HG03175 (cell line): ENCODE measurements around the gene CDYL.

Experiments used
- ATAC-seq: cut with Tn5 transposase; IDR thresholded peaks from one replicate; pipeline ENCODE4 v1.9.1; 2021; ENCODE audit warnings: mild to moderate bottlenecking, moderate library complexity; ENCODE audit not compliant: unreplicated experiment

CDYL gene

GRCh38 chr6:4776131-4776492, at the start of gene CDYL:
Gene CDYL (plus strand): TSS chr6:4776404. CDS start chr6:4776784, 380 bp downstream.
- peak; percentile 70 for ATAC-seq

DNA sequence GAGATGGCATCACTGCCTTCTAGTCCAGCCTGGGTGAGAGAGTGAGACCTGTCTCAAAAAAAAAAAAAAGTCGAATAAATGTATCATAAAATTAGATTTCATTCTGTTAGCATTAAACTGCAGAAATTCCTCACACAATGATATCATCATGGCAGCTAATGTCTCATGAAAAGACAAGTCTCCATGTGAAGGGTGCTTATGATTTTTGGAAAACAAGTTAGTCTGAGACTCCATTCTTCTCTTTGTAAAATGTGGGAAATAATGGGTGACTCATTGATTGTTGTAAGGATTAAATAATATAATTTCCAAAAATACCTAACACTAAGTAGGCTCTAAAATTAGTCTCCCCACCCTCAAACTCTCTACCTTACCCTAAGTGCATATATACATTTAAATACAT, 49.6 kb upstream of the CDYL start:
- ATAC-seq: no peak

GRCh38 chr6:4727217-4727616, 49.0 kb upstream of the CDYL start:
- no peak for ATAC-seq

DNA sequence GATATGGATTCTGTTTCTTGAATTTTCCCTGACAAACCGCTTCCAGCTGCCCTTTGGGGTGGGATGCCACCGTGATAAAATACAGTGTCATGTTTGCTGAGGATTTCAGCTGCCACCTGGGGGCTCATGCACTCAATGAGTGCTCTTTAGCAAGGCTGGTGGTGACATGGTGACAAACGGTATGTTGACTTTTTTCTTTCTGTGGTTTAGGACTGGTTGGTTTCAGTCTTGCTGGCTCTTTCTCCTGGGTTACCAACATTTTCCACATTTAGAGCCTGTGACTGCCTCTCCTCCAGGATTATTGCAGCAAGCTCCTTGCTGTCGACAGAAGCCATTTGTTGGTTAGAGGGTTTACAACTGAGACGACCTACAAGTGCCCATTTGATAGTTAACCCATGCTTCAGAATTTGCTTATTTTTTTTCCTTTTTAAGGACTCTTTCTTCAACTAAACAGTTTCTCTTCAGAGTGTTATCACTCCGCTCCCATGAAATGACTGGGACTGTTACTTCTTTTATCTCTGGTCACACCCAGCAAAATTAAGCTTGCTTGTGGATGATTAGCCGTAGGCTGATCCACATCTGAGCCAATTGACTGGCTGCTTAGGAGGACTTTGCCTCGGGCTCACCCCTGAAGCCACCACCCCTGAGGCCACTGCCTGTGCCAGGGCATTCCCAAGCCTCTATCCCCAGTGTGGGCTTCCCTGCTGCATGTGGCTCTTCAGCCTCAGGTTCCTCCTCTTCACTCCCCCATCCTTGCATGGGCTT, 48.4 kb upstream of the CDYL start:
- ATAC-seq: no peak

GRCh38 chr6:4728436-4728769, 47.8 kb upstream of the CDYL start:
- no peak for ATAC-seq

- ATAC-seq: no peak
These were observed 47.3 kb upstream of the CDYL start for GRCh38 chr6:4728926-4729325.

GRCh38 chr6:4731996-4732395, 44.2 kb upstream of the CDYL start:
- ATAC-seq: no peak

- ATAC-seq: no peak
These were observed 43.4 kb upstream of the CDYL start for GRCh38 chr6:4732691-4733315.

DNA sequence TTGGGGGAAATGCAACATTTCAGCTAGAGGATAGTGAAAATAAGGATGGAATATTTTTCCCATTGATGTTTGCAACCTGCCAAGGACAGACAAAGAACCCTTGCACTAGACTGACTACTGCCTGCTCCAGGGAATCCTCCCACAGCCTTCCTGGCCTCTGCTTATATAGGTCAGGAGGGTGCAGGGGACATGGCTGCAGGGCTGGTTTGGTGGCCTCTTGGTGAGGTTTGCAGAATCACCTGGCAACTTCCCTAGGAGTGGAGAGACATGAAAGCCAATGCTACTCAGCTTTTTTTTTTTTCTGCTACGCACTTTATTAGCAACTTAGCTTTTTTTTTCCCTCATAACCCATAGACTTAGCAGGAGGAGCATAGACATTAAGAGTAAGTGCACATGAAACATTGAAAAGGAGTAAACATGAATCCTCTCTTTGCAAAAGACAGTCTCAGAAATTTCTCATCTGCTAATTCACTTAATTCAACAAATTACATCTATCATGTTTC, 39.8 kb upstream of the CDYL start:
- no peak for ATAC-seq

DNA sequence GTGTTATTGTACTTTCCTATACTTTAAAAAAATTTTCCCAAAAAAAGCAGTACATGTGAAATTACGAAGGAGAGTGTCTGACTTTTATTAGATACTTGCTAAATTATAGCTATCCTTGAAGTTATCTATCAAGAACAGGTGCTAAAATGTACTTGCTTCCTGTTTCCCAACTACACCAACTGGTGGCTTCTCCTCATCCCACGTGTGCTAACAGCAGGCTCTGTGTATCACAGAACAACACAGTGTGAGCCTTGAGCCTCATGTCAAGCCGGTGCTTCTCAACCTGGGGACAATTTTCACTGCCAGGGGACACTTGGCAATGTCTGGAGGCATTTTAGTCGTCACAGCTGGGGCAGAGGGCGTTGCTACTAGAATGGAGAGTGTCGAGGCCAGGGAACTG, 36.2 kb upstream of the CDYL start:
- ATAC-seq: no peak

GRCh38 chr6:4743062-4743461, 33.1 kb upstream of the CDYL start:
- ATAC-seq: no peak

DNA sequence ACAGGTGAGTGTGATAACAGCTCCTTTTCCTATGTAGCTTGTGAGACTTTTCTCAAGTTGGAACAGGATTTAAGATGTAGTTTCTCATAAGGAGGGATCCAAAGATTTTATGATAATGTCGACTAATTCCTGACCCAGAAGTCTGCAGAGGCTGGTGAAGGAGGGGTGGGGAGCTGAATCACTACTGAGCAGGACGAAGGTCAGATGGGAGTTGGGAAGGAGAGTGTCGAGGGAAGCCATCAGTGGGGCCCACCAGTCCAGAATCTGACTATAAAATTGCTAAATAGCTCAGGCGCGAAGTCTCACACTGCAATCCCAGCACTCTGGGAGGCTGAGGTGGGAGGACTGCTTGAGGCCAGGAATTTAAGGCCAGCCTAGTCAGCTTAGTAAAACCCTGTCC, 32.3 kb upstream of the CDYL start:
- ATAC-seq: no peak

- no peak for ATAC-seq
These were observed 28.6 kb upstream of the CDYL start for GRCh38 chr6:4747588-4747987.

DNA sequence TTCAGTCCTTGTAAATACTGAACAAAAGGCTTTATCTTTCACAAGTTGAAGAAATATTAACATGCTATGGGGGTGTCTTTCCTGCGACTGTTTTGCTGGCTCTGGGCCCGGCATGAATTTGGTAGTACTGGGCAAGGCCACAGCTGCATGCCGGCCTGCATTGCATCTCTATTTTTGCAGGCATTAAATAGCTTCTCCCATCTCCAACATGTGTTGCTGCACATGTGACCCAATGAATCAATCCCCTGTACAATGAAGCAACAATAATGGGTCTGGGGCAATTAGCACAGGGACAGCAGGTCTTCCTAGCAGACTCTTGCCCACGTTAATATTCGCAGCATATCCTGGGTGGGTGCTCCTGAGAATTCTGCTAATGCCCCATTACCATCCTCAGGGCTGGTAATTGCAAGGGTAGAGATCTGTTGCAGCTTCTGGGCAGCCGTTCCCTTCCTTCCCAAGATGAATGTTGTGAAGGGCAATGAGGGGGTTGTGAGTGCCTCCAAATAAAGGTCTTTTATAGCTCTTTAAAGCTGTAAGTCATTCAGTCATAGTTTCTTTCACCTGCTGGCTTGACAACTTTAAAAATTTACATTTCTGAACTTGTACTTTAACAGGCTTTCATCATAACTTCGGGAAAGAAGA, 24.3 kb upstream of the CDYL start:
- no peak for ATAC-seq

DNA sequence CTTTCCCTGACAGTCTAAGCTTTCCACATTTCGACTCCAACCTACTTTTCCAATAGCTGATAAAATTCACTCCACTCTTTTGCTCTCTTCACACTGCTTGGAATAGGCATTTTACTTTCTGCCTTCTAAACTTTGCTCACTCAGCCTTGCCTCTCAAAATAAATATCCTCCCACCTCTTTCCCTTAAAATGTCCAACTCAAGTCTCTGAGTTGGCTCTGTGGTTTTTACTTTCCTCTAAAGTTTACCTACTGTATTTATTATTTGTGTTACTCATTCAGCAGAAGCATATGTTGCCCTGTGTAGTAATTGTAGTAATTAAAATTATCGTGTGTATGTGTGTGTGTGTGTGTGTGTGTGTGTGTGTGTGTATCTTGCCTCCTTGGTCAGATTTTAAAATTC, 20.0 kb upstream of the CDYL start:
- no peak for ATAC-seq

DNA sequence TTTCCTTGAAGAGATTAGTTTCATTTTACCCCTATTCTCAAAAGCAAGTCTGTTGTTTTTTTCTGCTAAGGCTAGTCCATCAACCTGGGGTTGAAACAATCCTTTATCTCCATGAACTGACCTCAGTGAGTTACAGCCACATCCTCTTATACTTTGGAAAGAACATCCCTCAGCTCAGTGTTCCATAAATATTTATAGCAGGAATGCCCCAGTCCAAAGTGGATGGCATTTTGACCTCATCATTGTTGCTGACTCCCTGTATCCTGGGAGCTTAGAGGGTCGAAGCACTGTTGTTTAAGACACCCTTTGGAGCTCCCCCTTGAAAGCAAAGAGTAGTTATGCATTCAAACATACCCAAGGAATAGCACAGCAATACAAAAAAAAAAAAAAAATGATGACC, 16.2 kb upstream of the CDYL start:
- no peak for ATAC-seq

- ATAC-seq: no peak
These were observed 15.4 kb upstream of the CDYL start for GRCh38 chr6:4760773-4761172.

- ATAC-seq: no peak
These were observed 13.9 kb upstream of the CDYL start for GRCh38 chr6:4762294-4762693.

GRCh38 chr6:4763921-4764320, 12.3 kb upstream of the CDYL start:
- ATAC-seq: no peak

- ATAC-seq: no peak
These were observed 7.4 kb upstream of the CDYL start for GRCh38 chr6:4768815-4769214.

- ATAC-seq: no peak
These were observed 3.5 kb upstream of the CDYL start for GRCh38 chr6:4772750-4773149.

GRCh38 chr6:4773181-4773580, 3.0 kb upstream of the CDYL start:
- ATAC-seq: no peak
